K562 (cell line): ENCODE measurements around the gene KCND1. TPM values are rescaled to one million over a fixed set of nuclear protein-coding genes. Genes with fewer than 3 reads are reported as not detected.

Source experiments
- ATAC-seq: fragments of 200-7000 bp; cut with Tn5 transposase; 3 replicates; pipeline ENCODE4 v1.9.1; 2020; ENCODE audit warnings: moderate library complexity
- BruUV-seq: library from RNA; stranded (reverse); fragments of 400-500 nt; replicated peaks from 2 replicates; lab custom pipeline; 2021; lab: Mats Ljungman, UMichigan
- CTCF ChIA-PET: fragments of 300-600 bp; formaldehyde crosslinking; extraction: SDS; loops from one replicate; lab custom pipeline; 2021; ENCODE audit warnings: low intra/inter-chr PET ratio; lab: Yijun Ruan, JAX
- POLR2A ChIA-PET: fragments of 300-600, 350-650 bp; sonication (Branson Sonifier 250); formaldehyde crosslinking; extraction: SDS; loops from one replicate; lab custom pipeline; 2021; ENCODE audit warnings: antibody characterized with exemption, inconsistent platforms; lab: Yijun Ruan, JAX
- DNase-seq, 4 experiments: peaks; one replicate each; pipeline versions ENCODE4 v3.0.0 to v3.0.0-alpha.2; 2011 to 2018; ENCODE audit warnings: low spot score in 3 of 4, mixed read lengths in 3 of 4; ENCODE audit errors: extremely low read depth in 1 of 4
- FAIRE-seq: peaks from 2 replicates; lab custom pipeline; 2011; peaks lifted over from hg19 to GRCh38; lab: Jason Lieb, UNC
- H2AFZ ChIP-seq: 2 replicates; pipeline ENCODE4 v1.6.0; 2011; ENCODE audit warnings: low read depth, low read length, control low read depth, inconsistent platforms
- H3K27ac ChIP-seq: fragments of 200-600 bp; 3 replicates; pipeline ENCODE4 v1.8.0; 2011; ENCODE audit warnings: low read depth, mild to moderate bottlenecking, control low read depth, inconsistent platforms, low read length, moderate library complexity, mixed read lengths; ENCODE audit errors: extremely low read depth
- H3K27me3 ChIP-seq, 2 experiments: fragments of 300-600 bp in 1 of 2; 2 replicates in 1 of 2; 3 replicates in 1 of 2; pipeline versions ENCODE4 v1.6.0 to v1.8.0; 2011; ENCODE audit warnings: inconsistent platforms in 2 of 2, low read length in 2 of 2, mild to moderate bottlenecking in 1 of 2, mixed read lengths in 1 of 2, moderate library complexity in 1 of 2; ENCODE audit not compliant: control insufficient read depth in 2 of 2, insufficient read depth in 2 of 2
- H3K36me3 ChIP-seq: fragments of 300-600 bp; 3 replicates; pipeline ENCODE4 v1.8.0; 2011; ENCODE audit warnings: mild to moderate bottlenecking, low read length, inconsistent platforms; ENCODE audit not compliant: control insufficient read depth, insufficient read depth
- H3K4me1 ChIP-seq, 2 experiments: fragments of 200-600 bp in 1 of 2; replicated peaks in 1 of 2; 2 replicates in 1 of 2; 3 replicates in 1 of 2; pipeline versions ENCODE4 v1.5.1 to v1.8.0; 2011; ENCODE audit warnings: inconsistent platforms in 2 of 2, low read length in 2 of 2, mild to moderate bottlenecking in 1 of 2, mixed read lengths in 1 of 2, moderate library complexity in 1 of 2; ENCODE audit not compliant: control insufficient read depth in 2 of 2, insufficient read depth in 2 of 2
- H3K4me2 ChIP-seq: 2 replicates; pipeline ENCODE4 v1.6.1; 2011; ENCODE audit warnings: low read length, control low read depth, inconsistent platforms, mixed read lengths; ENCODE audit not compliant: insufficient read depth
- H3K4me3 ChIP-seq: fragments of 200-600 bp; sonication (generic), shearing (Covaris generic); 2 replicates; pipeline ENCODE4 v1.5.1; 2016; ENCODE audit warnings: control low read depth, inconsistent platforms
- H3K79me2 ChIP-seq: fragments of 200-600 bp; 3 replicates; pipeline ENCODE4 v1.8.0; 2011; ENCODE audit warnings: low read length, inconsistent platforms; ENCODE audit not compliant: control insufficient read depth, insufficient read depth
- H3K9ac ChIP-seq, 2 experiments: 2 replicates each; pipeline versions ENCODE4 v1.6.0 to v1.6.1; 2011; ENCODE audit warnings: low read depth in 2 of 2, low read length in 2 of 2, control low read depth in 1 of 2, inconsistent platforms in 1 of 2, mild to moderate bottlenecking in 1 of 2, mixed read lengths in 1 of 2; ENCODE audit not compliant: insufficient read depth in 1 of 2
- H3K9me1 ChIP-seq: one replicate; pipeline ENCODE4 v1.6.0; 2011; ENCODE audit warnings: inconsistent platforms, mild to moderate bottlenecking, low read length, moderate library complexity; ENCODE audit not compliant: control insufficient read depth, insufficient read depth
- H3K9me3 ChIP-seq: replicated peaks from 2 replicates; pipeline ENCODE4 v1.5.1; 2011; ENCODE audit warnings: low read depth, low read length, inconsistent platforms; ENCODE audit not compliant: control insufficient read depth, insufficient read depth
- H4K20me1 ChIP-seq: replicated peaks from 2 replicates; pipeline ENCODE4 v1.6.1; 2011; ENCODE audit warnings: low read length, inconsistent platforms, mixed read lengths; ENCODE audit not compliant: control insufficient read depth, insufficient read depth
- ARID4B ChIP-seq: sonication (generic); formaldehyde crosslinking; IDR thresholded peaks from 2 replicates; pipeline ENCODE4 v1.8.0; 2022; ENCODE audit warnings: mild to moderate bottlenecking, missing genetic modification reagents
- ATF7 ChIP-seq: fragments of 450-650 bp; IDR thresholded peaks from 2 replicates; pipeline ENCODE4 v1.7.1; 2014; ENCODE audit warnings: mild to moderate bottlenecking, moderate library complexity
- BRD4 ChIP-seq: fragments of 200-600 bp; sonication (generic); IDR thresholded peaks from 2 replicates; pipeline ENCODE4 v1.6.1; 2017; ENCODE audit warnings: inconsistent platforms
- CEBPG ChIP-seq, 3 experiments: fragments of 200-800 bp in 1 of 3; sonication (Bioruptor generic) in 1 of 3; sonication (generic) in 1 of 3; formaldehyde crosslinking in 1 of 3; IDR thresholded peaks in 2 of 3; conservative IDR thresholded peaks in 1 of 3; 2 replicates each; pipeline versions ENCODE4 v1.6.1 to v1.8.0; 2016 to 2022; ENCODE audit warnings: missing compliant biosample characterization in 2 of 3, missing genetic modification characterization in 2 of 3, mild to moderate bottlenecking in 1 of 3, missing genetic modification reagents in 1 of 3
- HDAC1 ChIP-seq, 2 experiments: fragments of 450-650 bp; IDR thresholded peaks; 2 replicates each; pipeline ENCODE4 v1.6.1; 2016 to 2017; ENCODE audit warnings: inconsistent platforms in 1 of 2, mild to moderate bottlenecking in 1 of 2, moderate library complexity in 1 of 2
- HDAC2 ChIP-seq: fragments of 450-650 bp; IDR thresholded peaks from 2 replicates; pipeline ENCODE4 v1.6.1; 2016; ENCODE audit warnings: mild to moderate bottlenecking
- MAFF ChIP-seq: IDR thresholded peaks from 2 replicates; pipeline ENCODE4 v1.6.1; 2012; ENCODE audit warnings: low read length, improper control_type of control experiment
- PRDM10 ChIP-seq: fragments of 450-650 bp; IDR thresholded peaks from 2 replicates; pipeline ENCODE4 v1.6.1; 2018; ENCODE audit not compliant: partially characterized antibody
- SIN3B ChIP-seq: fragments of 450-650 bp; IDR thresholded peaks from 2 replicates; pipeline ENCODE4 v1.6.1; 2017; ENCODE audit warnings: low read depth, mild to moderate bottlenecking, moderate library complexity
- SMARCA5 ChIP-seq: fragments of 450-650 bp; IDR thresholded peaks from 2 replicates; pipeline ENCODE4 v1.6.1; 2016
- SP1 ChIP-seq: sonication (generic); formaldehyde crosslinking; IDR thresholded peaks from 2 replicates; pipeline ENCODE4 v1.8.1; 2022; ENCODE audit warnings: mild to moderate bottlenecking, missing genetic modification reagents
- SRSF7 ChIP-seq: fragments of 200-400 bp; formaldehyde crosslinking; optimal IDR thresholded peaks from 2 replicates; pipeline ENCODE3; 2017; ENCODE audit warnings: mild to moderate bottlenecking, low read depth, low read length
- TCF7L2 ChIP-seq: fragments of 150-350 bp; IDR thresholded peaks from 2 replicates; pipeline ENCODE4 v1.6.1; 2016; ENCODE audit warnings: low read depth, mild to moderate bottlenecking, low read length, moderate library complexity
- ZNF699 ChIP-seq: fragments of 250-450 bp; sonication (Bioruptor Pico); IDR thresholded peaks from 2 replicates; pipeline ENCODE4 v1.8.0; 2021; ENCODE audit warnings: mild to moderate bottlenecking, moderate library complexity; ENCODE audit not compliant: insufficient replicate concordance
- WGBS: fragments of 100-300 bp; shearing (Covaris generic); methylation state at CpG from one replicate; pipeline ENCODE4 v1.1.6; 2016; ENCODE audit warnings: low coverage, mixed read lengths; ENCODE audit not compliant: insufficient coverage; ENCODE audit errors: missing lambda C conversion rate; 5-methylcytosine and 5-hydroxymethylcytosine counted together
- in situ Hi-C: fragments of 300-500 bp; cut with MboI; formaldehyde crosslinking; loops from 4 replicates; pipeline ENCODE4 v1.15.0; 2018; ENCODE audit warnings: inconsistent platforms, mixed read lengths
- intact Hi-C: fragments of 100-400 bp; cut with micrococcal nuclease; formaldehyde crosslinking; loops from 2 replicates; pipeline ENCODE4 v1.14.2; 2022
- polyA plus RNA-seq, 8 experiments: library from polyadenylated mRNA; depleted of rRNA in 4 of 8; stranded (reverse) in 5 of 8; unstranded in 3 of 8; fragments of >200 nt; fragmentation: Nextera tagmentation in 2 of 8; fragmentation: Illumina TruSeq in 1 of 8; extraction: Ambion mirVana in 2 of 8; extraction: Trizol in 1 of 8; gene quantifications; 2 replicates each; pipeline versions ENCODE4 v1.2.1 to v1.2.3, GENCODE V29; 2011 to 2014; ENCODE audit warnings: inconsistent platforms in 1 of 8, missing spikeins in 1 of 8
- total RNA-seq, 7 experiments: library from RNA; depleted of rRNA in 6 of 7; stranded (reverse); fragments of >200 nt in 6 of 7; fragmentation: Illumina TruSeq in 2 of 7; extraction: Trizol in 2 of 7; gene quantifications; 2 replicates each; pipeline versions ENCODE4 v1.2.1 to v1.2.3, GENCODE V29; 2011 to 2021; ENCODE audit warnings: low replicate concordance in 1 of 7

Gene KCND1
- total and polyA plus RNA-seq, 9 of the 15 experiments (the other 6 are each of a cell fraction or from before 2014, with no cell fraction given): 0.06 to 0.83 (median 0.39) TPM; not detected in 1

- Histone ChIP-seq H3K27ac (peak overlapping the region; percentile 100), H2AFZ (peak overlapping the region; percentile 100), H3K79me2 (peaks cover 18% of the 10 kb centered on the region), H3K9me3 (no peaks in the 10 kb centered on the region), H3K4me3 (peak overlapping the region; percentile 80), H3K9ac (peak overlapping the region; percentile 94 to 97), H3K36me3 (peaks cover 33% of the 10 kb centered on the region; the same call in 2 of the 3 replicates), H4K20me1 (no peaks in the 10 kb centered on the region), H3K27me3 (no peaks in the 10 kb centered on the region), H3K9me1 (no peaks in the 10 kb centered on the region), H3K4me2 (peak overlapping the region; percentile 94), H3K4me1 (peaks cover 3 to 6% of the 10 kb centered on the region in 2 experiments; a peak in 2 of 5 replicates)
- peak; percentile 67 for ATAC-seq
- BruUV-seq: TSS peak; percentile 69
- in situ Hi-C loops: no loop called here
- intact Hi-C loops: loop anchor here (5.0 kb wide), 2 partner anchors 41 to 44 kb away; partner anchors contain the start of genes OTUD5 and TFE3
- DNase-seq: peak; percentile 39 to 62 (median 50)
- ChIA-PET CTCF (no interaction called here), POLR2A (interaction anchor here (0.6 to 1.3 kb wide), 7 partner anchors 21 to 205 kb away, joined by 3 to 4 read pairs (median 3); no protein-coding TSS in a partner anchor)
- FAIRE-seq: no peak
- 0% methylated on average over 15 of the region's 17 CpGs for WGBS
- TF ChIP-seq SIN3B (no peak), SP1 (CRISPR knock-in tag) (0 out of 2 replicates have a peak, but pooled peaks have one; percentile 29), HDAC1 (IDR thresholded peaks at IDR 0.05) (peak in 1 of 2 experiments; percentile 74; a peak in 1 of 4 replicates), ZNF699 (CRISPR knock-in tag) (no peak), SMARCA5 (peak; percentile 43; the same call in 1 of the 2 replicates), SRSF7 (no peak), TCF7L2 (peak; percentile 43; the same call in 1 of the 2 replicates), BRD4 (peak; percentile 22; the same call in 1 of the 2 replicates), CEBPG (CRISPR knock-in tag; IDR thresholded peaks at IDR 0.05) (0 out of 2 replicates have a peak, but pooled peaks have one; percentile 6), CEBPG (tag; conservative IDR thresholded peaks at IDR 0.05 in 1 of 2, IDR thresholded peaks at IDR 0.05 in 1 of 2) (no peak), PRDM10 (peak; percentile 98), ARID4B (CRISPR knock-in tag) (0 out of 2 replicates have a peak, but pooled peaks have one; percentile 6), MAFF (no peak), ATF7 (peak; percentile 43; the same call in 1 of the 2 replicates), HDAC2 (0 out of 2 replicates have a peak, but pooled peaks have one; percentile 8)
These were observed 30.0 kb upstream of the KCND1 start for GRCh38 chrX:49001521-49002090.
